ENCODE measurements around the gene CTNNA3.
"Not testable (repeated sequence)": the region's sequence is repeated elsewhere in the genome, so short reads cannot be mapped to it uniquely, and the experiment has no call there.

Gene CTNNA3

GRCh38 chr10:67262675-67263074 lies 433.3 kb downstream of the CTNNA3 start:
- in situ Hi-C loops (cut with HindIII; ENCODE audit: low sequenced_read_pairs), result no loop called here

DNA sequence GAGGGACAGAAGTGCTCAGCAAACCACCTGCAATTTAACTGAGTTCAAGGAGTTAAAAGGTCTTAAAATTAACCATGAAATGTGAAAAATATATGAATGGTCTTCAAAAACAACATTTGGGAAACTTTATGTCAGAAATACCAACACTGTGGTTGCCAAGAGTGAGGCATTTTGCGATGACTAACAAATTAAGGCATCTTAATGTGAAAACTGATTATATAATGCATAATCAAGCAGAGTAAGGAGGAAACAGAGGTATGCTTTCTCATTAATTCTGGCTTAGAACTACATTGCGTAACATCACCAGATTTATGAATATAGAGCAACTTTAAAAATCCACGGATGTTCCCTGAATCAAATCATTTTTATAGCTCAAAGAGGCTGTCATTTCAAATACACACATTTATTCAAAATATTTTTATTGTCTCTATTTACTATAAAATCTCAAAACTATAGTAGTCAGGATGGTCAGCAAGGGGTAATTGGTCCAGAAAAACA lies 434.6 kb downstream of the CTNNA3 start:
- in situ Hi-C loops (cut with HindIII; ENCODE audit: low sequenced_read_pairs), result no loop called here

DNA sequence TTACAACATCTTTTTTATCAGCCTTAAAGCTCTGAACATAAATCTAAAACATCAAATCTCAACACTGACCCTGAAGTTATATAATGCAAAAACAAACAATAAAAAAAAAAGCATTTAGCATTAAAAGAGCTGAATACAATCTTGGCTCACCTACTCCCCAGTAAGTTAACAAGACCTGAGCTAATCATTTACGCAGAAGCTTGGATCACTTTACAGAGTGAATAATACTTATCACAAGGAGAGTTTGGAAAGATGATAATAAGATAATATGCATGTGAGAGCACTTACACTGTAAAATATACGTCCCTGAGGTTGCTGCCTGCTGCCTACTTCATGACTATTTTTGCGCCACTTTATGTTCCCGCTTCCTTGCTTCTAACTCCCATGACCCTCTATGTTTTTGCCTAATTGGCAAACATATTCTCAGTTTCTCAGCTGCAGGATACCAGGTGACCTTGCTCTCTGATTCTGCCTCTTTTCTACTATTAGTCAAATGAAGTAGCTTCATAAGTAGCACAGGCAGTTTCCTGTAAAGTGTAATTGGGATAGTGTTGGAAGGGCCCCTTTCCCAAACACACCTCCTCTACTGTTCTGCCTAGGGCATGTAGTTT lies 436.6 kb downstream of the CTNNA3 start:
- in situ Hi-C loops (cut with HindIII; ENCODE audit: low sequenced_read_pairs), result no loop called here

DNA sequence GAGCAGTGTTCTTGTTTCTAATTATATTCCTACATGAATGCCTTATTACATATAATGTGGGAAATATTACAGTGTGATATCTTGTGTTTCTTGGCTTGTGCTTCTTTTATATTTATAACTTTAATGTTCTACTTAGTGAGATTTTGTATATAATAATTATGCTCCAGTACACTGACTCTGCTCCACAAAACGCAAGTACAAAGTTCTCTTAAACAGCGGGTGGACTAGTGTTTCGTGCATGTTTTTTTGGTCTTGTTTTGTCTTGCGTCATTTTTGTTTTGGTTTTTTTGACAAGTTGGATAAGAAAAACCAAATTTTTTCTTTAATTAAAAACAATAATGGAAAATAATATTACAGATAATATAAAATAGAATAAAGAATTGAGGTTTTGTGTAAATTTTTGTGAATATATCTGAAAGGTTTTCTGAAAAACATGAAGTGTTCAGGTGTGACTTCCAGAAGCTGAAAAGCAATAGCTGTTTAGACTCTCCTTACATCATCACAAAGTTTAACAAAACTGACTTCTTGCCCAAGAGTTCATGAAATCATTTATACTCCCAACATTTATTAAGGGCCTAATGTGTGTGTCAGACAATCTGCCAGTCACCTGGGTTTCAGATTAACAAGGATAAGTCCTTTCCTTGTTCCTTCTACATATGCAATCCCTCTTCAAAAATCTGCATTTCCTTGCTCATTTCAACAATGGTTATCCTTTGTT lies 438.4 kb downstream of the CTNNA3 start:
- in situ Hi-C loops (cut with HindIII; ENCODE audit: low sequenced_read_pairs), result no loop called here

DNA sequence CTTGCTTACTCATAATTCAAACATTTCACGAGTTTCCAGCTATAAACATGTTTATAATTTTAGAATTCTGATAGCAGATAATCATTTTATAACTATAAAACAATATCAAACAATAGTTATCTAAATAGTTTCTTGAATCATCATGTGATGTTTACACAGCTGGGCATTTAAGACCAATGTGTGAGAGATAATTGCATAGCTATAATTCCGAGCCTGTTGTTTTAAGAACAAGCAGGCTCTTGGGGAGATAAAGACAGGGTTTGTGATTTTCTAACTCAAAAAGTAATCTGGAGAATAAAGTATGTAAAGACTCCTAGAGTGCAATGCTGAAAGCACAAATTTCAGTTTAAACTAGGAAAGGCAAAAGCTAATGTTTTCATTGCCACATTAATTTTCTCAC lies 439.0 kb downstream of the CTNNA3 start:
- in situ Hi-C loops (cut with HindIII; ENCODE audit: low sequenced_read_pairs), result no loop called here

DNA sequence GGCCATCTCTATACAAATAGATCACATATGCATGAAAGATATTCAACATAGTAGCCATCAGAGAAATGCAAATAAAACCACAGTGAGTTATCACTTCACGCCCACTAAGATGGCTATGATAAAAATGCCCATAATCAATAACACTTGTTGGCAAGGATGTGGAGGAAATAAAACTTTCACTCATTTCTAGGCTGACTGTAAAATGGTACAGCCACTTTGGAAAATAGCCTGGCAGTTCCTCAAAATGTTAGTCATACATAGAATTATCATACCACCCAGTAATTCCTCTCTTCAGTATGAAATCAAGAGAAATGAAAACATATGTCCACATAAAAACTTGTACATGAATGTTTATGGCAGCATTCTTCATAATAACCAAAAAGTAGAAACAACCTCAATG lies 445.3 kb downstream of the CTNNA3 start:
- in situ Hi-C loops (cut with HindIII; ENCODE audit: low sequenced_read_pairs), result no loop called here

DNA sequence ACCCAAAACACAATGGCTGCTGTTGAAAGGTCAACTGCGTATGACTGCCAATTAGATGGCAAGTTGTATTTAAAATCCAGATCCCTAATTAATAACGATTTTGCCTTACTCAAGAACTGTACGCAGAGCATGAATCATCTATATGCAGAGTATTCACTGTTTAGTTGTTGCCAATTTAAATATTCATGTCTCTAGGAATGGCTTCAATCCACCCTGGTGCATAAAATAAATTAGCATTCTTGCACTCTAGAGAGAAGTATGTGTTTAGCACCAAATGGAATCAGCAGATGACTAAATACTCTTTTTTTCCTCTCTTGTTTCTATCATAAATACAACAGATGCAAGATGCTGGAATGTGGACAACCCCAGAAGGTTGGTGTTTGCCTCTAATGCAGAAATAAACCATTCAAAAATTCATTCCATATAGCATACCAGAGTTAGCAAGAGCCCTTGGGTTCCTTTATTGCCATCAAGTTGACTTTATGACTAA lies 449.9 kb downstream of the CTNNA3 start:
- in situ Hi-C loops (cut with HindIII; ENCODE audit: low sequenced_read_pairs), result no loop called here

DNA sequence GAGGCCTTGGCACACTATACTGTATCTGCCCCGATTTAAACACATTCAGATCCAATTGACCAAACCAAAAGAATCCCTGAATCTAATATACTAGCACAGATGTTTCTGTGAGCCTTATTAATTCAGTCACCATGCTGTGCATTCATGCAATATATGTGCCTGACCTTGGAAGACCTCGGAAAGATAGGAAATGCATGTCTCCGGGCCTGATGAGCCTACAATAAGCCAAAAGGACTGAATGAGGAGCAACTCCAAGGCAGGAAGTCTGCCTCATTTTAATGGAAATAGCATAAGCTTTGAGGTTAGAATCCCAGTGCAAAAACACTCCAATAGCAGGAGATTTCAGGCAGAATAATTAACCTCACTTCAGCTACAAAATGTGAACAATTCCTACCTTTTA lies 453.5 kb downstream of the CTNNA3 start:
- in situ Hi-C loops (cut with HindIII; ENCODE audit: low sequenced_read_pairs), result no loop called here

DNA sequence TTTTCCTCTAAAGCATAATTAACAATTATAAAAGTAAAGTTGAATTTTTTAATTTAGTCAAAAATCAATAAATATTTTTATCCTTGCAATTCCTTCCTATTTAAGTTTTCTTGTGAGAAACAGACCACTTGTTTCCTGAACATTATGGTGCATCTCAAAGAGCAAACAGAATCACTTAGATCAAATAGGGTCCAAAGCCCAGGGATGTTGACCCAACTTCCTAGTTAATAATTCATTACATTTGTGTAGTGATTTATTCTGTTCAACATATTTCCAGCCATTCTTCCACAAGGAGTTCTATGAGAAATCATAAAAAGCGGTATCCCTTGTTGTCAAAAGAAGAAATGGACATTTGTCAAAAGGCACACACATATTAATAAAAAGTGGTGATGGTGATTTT lies 454.5 kb downstream of the CTNNA3 start:
- in situ Hi-C loops (cut with HindIII; ENCODE audit: low sequenced_read_pairs), result no loop called here

- in situ Hi-C loops (cut with HindIII; ENCODE audit: low sequenced_read_pairs), result no loop called here
These were observed 456.0 kb downstream of the CTNNA3 start for GRCh38 chr10:67239864-67240497.

- in situ Hi-C loops (cut with HindIII; ENCODE audit: low sequenced_read_pairs), result not testable (repeated sequence)
These were observed 465.1 kb downstream of the CTNNA3 start for GRCh38 chr10:67230680-67231500.

GRCh38 chr10:67225226-67225625 lies 470.8 kb downstream of the CTNNA3 start:
- in situ Hi-C loops (cut with HindIII; ENCODE audit: low sequenced_read_pairs), result no loop called here

DNA sequence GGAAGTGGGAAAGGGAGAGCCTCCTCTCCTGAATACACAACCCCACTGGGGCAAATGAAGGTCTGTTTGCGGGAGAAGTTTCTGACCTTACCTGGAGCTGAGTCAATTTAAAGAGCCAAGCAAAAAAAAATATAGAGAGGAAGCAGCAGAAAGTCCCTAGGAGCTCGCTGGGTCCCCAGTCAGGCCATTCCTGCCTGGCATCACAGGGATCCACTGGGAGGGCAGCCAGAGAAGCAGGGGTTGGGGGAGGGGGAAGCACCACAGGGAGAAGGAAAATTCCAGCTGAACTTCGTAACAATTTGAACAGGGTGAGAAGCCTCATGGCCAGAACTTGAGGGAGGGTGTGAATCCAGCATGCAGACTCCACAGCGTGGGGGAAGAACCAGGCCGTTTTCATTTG lies 471.4 kb downstream of the CTNNA3 start:
- in situ Hi-C loops (cut with HindIII; ENCODE audit: low sequenced_read_pairs), result no loop called here

DNA sequence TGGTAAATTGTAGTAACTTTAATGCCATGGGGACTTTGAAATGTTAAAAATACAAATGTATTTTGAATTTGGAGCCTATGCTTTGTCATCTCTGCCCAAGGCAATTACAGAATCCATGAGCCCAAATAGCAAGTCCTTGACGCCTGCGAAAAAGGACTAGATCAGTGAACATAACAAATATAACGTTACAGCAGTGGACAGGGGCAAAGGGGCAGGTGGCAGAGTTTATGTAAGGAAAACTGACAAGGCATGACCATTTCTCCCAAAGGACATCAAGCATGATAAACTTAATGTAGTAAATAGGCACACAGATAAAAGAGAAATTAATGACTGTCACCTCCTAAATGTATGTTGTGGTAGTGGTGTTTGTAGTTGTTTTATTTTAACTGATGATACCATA lies 473.1 kb downstream of the CTNNA3 start:
- in situ Hi-C loops (cut with HindIII; ENCODE audit: low sequenced_read_pairs), result no loop called here

- in situ Hi-C loops (cut with HindIII; ENCODE audit: low sequenced_read_pairs), result no loop called here
These were observed 474.0 kb downstream of the CTNNA3 start for GRCh38 chr10:67221939-67222494.

GRCh38 chr10:67211680-67212079 lies 484.3 kb downstream of the CTNNA3 start:
- in situ Hi-C loops (cut with HindIII; ENCODE audit: low sequenced_read_pairs), result no loop called here

DNA sequence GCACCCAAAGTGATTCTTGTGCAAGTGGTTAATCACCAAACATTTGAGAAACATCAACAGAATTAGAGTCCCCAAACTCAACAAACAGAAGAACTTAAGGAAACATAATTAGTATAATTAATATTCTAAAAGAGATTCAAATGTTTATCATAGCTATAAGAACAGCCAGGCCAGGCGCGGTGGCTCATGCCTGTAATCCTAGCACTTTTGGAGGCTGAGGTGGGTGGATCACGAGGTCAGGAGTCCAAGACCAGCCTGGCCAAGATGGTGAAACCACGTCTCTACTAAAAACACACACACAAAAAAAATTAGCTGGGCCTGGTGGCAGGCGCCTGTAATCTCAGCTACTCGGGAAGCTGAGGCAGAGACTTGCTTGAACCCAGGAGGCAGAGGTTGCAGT lies 488.1 kb downstream of the CTNNA3 start:
- in situ Hi-C loops (cut with HindIII; ENCODE audit: low sequenced_read_pairs), result not testable (repeated sequence)

- in situ Hi-C loops (cut with HindIII; ENCODE audit: low sequenced_read_pairs), result no loop called here
These were observed 495.0 kb downstream of the CTNNA3 start for GRCh38 chr10:67200913-67201564.

DNA sequence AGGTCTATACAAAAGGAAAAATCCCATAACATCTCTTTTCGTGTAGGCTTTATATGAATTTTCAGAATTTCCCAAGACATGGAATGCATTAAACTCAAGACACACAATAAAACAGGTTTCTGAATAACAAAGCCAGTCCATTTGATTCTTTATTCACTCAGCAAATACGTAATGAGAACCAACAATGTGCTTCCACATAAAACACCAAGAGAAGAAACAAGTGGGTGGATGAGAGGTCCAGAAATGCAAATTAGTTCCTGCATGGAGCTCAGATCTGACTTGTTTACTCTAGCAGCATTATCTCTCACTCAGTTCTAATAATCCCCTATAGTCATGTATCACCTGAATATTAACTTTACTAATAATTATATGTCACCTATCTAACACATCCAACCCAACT lies 520.6 kb downstream of the CTNNA3 start:
- in situ Hi-C loops (cut with HindIII; ENCODE audit: low sequenced_read_pairs), result no loop called here

- in situ Hi-C loops (cut with HindIII; ENCODE audit: low sequenced_read_pairs), result loop anchor here (25.0 kb wide), 1 partner anchor 111 kb away; no protein-coding TSS in a partner anchor
These were observed 522.2 kb downstream of the CTNNA3 start for GRCh38 chr10:67173787-67174186.
